Astrocyte of the cerebellum (primary cell): Measurements from ENCODE around the gene CCDC85A.

Source experiments
- DNase-seq: peaks from one replicate; pipeline ENCODE4 v3.0.0-alpha.2; 2011; ENCODE audit warnings: low read depth
- H3K4me3 ChIP-seq: 2 replicates; pipeline ENCODE4 v1.5.1; 2011; ENCODE audit warnings: mild to moderate bottlenecking, low read depth, low read length, moderate library complexity
- CTCF ChIP-seq: IDR thresholded peaks from 2 replicates; pipeline ENCODE4 v1.5.1; 2012; ENCODE audit warnings: low read length, low read depth, moderate library complexity, mild to moderate bottlenecking; ENCODE audit errors: missing control alignments
- in situ Hi-C: cut with HindIII; loops from 2 replicates; pipeline ENCODE4 v1.10.0; 2017; ENCODE audit warnings: low sequenced_read_pairs

Gene CCDC85A

GRCh38 chr2:56297671-56298070, 113.9 kb downstream of the CCDC85A start:
- TF ChIP-seq CTCF = no peak
- DNase-seq = no peak
- no peak overlapping the region for H3K4me3 ChIP-seq
- in situ Hi-C loops = no loop called here

GRCh38 chr2:56299171-56299691, 115.4 kb downstream of the CCDC85A start:
- no peak overlapping the region for H3K4me3 ChIP-seq
- no peak for DNase-seq
- TF ChIP-seq CTCF = no peak
- in situ Hi-C loops = no loop called here

- no peak for DNase-seq
- H3K4me3 ChIP-seq = no peak overlapping the region
- in situ Hi-C loops = no loop called here
- no peak for TF ChIP-seq CTCF
Measured at GRCh38 chr2:56309626-56310170, 125.9 kb downstream of the CCDC85A start.

GRCh38 chr2:56313500-56313921, 129.7 kb downstream of the CCDC85A start:
- no peak for TF ChIP-seq CTCF
- H3K4me3 ChIP-seq = no peak overlapping the region
- in situ Hi-C loops = no loop called here
- DNase-seq = no peak

- in situ Hi-C loops = no loop called here
- no peak overlapping the region for H3K4me3 ChIP-seq
- no peak for TF ChIP-seq CTCF
- DNase-seq = no peak
Measured at GRCh38 chr2:56314371-56314770, 130.6 kb downstream of the CCDC85A start.

- in situ Hi-C loops = no loop called here
- no peak overlapping the region for H3K4me3 ChIP-seq
- TF ChIP-seq CTCF = no peak
- no peak for DNase-seq
Measured at GRCh38 chr2:56314796-56315195, 131.0 kb downstream of the CCDC85A start.
